HL-60 (cell line): ENCODE data around the gene LRRN4CL.
A peak's percentile ranks its signal among the peaks of the same experiment; 100 is the strongest.

ENCODE experiments used
- TF ChIP-seq, protein P1 (sequence below): IDR thresholded peaks from one replicate; pipeline ENCODE4 v1.5.1; 2011; ENCODE audit warnings: low read length, control low read depth, inconsistent platforms; ENCODE audit not compliant: insufficient read depth
- TF ChIP-seq, protein P2 (sequence below): IDR thresholded peaks from 2 replicates; pipeline ENCODE4 v1.6.1; 2012; ENCODE audit warnings: low read depth; ENCODE audit not compliant: insufficient replicate concordance

DNA sequence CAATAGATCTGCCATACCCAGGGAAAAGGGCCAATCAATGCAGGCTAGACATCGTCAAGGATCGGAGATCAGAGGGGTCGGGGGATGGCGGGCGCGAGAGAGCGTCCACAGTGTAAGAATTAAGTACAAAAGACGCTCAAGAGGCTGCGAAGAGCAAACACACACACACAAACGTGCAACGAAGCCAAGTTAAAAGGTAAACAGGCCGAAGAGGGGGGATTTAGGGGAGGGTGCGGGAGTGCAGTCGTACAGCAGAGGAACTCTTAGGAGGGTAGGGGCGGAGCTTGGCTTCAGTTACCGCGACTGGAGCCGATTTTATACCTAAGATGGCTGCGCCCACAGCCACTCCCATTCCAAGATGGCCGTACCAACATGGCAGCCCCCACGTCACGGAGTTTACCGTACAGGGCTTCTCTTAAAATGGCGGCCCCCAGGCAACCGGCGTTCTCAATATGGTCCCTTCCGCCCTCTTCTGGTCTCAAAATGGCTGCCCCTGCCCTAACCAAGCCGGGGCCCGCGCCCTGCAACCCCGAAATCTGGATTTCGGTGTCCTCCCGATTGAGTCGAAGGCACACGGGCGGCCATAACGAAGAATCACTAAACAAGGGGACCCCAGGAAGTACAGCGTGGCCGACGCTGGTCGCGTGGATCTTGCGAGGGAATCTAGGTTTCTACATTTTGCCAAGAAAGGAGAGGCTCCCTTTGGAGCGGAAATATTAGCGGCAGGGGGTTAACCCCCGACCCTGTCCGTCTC, 20.1 kb upstream of the LRRN4CL start:
- TF ChIP-seq, protein P1, sequence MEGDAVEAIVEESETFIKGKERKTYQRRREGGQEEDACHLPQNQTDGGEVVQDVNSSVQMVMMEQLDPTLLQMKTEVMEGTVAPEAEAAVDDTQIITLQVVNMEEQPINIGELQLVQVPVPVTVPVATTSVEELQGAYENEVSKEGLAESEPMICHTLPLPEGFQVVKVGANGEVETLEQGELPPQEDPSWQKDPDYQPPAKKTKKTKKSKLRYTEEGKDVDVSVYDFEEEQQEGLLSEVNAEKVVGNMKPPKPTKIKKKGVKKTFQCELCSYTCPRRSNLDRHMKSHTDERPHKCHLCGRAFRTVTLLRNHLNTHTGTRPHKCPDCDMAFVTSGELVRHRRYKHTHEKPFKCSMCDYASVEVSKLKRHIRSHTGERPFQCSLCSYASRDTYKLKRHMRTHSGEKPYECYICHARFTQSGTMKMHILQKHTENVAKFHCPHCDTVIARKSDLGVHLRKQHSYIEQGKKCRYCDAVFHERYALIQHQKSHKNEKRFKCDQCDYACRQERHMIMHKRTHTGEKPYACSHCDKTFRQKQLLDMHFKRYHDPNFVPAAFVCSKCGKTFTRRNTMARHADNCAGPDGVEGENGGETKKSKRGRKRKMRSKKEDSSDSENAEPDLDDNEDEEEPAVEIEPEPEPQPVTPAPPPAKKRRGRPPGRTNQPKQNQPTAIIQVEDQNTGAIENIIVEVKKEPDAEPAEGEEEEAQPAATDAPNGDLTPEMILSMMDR = no peak
- TF ChIP-seq, protein P2, sequence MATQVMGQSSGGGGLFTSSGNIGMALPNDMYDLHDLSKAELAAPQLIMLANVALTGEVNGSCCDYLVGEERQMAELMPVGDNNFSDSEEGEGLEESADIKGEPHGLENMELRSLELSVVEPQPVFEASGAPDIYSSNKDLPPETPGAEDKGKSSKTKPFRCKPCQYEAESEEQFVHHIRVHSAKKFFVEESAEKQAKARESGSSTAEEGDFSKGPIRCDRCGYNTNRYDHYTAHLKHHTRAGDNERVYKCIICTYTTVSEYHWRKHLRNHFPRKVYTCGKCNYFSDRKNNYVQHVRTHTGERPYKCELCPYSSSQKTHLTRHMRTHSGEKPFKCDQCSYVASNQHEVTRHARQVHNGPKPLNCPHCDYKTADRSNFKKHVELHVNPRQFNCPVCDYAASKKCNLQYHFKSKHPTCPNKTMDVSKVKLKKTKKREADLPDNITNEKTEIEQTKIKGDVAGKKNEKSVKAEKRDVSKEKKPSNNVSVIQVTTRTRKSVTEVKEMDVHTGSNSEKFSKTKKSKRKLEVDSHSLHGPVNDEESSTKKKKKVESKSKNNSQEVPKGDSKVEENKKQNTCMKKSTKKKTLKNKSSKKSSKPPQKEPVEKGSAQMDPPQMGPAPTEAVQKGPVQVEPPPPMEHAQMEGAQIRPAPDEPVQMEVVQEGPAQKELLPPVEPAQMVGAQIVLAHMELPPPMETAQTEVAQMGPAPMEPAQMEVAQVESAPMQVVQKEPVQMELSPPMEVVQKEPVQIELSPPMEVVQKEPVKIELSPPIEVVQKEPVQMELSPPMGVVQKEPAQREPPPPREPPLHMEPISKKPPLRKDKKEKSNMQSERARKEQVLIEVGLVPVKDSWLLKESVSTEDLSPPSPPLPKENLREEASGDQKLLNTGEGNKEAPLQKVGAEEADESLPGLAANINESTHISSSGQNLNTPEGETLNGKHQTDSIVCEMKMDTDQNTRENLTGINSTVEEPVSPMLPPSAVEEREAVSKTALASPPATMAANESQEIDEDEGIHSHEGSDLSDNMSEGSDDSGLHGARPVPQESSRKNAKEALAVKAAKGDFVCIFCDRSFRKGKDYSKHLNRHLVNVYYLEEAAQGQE = peak; percentile 69
